HG03103 (cell line): ENCODE data around the gene C20orf141.
A peak's percentile ranks its signal among the peaks of the same experiment; 100 is the strongest.
"Not testable (repeated sequence)": the region's sequence is repeated elsewhere in the genome, so short reads cannot be mapped to it uniquely, and the experiment has no call there.

Experiments used
- ATAC-seq: cut with Tn5 transposase; IDR thresholded peaks from one replicate; pipeline ENCODE4 v1.9.1; 2021; ENCODE audit warnings: low read depth; ENCODE audit not compliant: unreplicated experiment

Gene C20orf141

GRCh38 chr20:2817891-2818595 lies 3.3 kb downstream of the C20orf141 start:
- ATAC-seq: no peak

- no peak for ATAC-seq
Observed at GRCh38 chr20:2820084-2820895, 5.5 kb downstream of the C20orf141 start.

GRCh38 chr20:2820896-2821869 lies 6.4 kb downstream of the C20orf141 start:
- no peak for ATAC-seq

GRCh38 chr20:2822073-2822472 lies 7.3 kb downstream of the C20orf141 start:
- no peak for ATAC-seq

GRCh38 chr20:2825761-2826160 lies 11.0 kb downstream of the C20orf141 start:
- ATAC-seq: no peak

GRCh38 chr20:2826655-2827054 lies 11.9 kb downstream of the C20orf141 start:
- ATAC-seq: no peak

- ATAC-seq: no peak
Observed at GRCh38 chr20:2829376-2829775, 14.6 kb downstream of the C20orf141 start.

GRCh38 chr20:2831206-2831605 lies 16.4 kb downstream of the C20orf141 start:
- not testable (repeated sequence) for ATAC-seq

GRCh38 chr20:2833761-2834160 lies 19.0 kb downstream of the C20orf141 start:
- ATAC-seq: no peak

GRCh38 chr20:2834401-2835110 lies 19.8 kb downstream of the C20orf141 start:
- no peak for ATAC-seq

GRCh38 chr20:2835331-2835796 lies 20.6 kb downstream of the C20orf141 start:
- no peak for ATAC-seq

- ATAC-seq: no peak
Observed at GRCh38 chr20:2836035-2836434, 21.2 kb downstream of the C20orf141 start.

GRCh38 chr20:2837221-2837960 lies 22.6 kb downstream of the C20orf141 start:
- no peak for ATAC-seq

GRCh38 chr20:2838170-2838797 lies 23.5 kb downstream of the C20orf141 start:
- no peak for ATAC-seq

GRCh38 chr20:2838847-2839671 lies 24.3 kb downstream of the C20orf141 start:
- no peak for ATAC-seq

GRCh38 chr20:2839732-2840137 lies 24.9 kb downstream of the C20orf141 start:
- ATAC-seq: no peak

- peak; percentile 95 for ATAC-seq
Observed at GRCh38 chr20:2840138-2840966, 25.6 kb downstream of the C20orf141 start, which contains the start of the genes PCED1A and VPS16. PCED1A (minus strand) TSS chr20:2840655; CDS start chr20:2839912, 743 bp downstream. VPS16 (plus strand) TSS chr20:2840745; CDS start chr20:2840775, 30 bp downstream.
